ENCODE data around the gene AGPS. TPM values are rescaled to one million over a fixed set of nuclear protein-coding genes. Genes with fewer than 3 reads are reported as not detected.

The AGPS gene
- total and polyA plus RNA-seq, 2 donors (not counting 1 experiment from before 2014, with no cell fraction given), result 2.2 to 25.5 TPM

- no peak for TF ChIP-seq EZH2 (IDR thresholded peaks at IDR 0.05; ENCODE audit: borderline replicate concordance, insufficient read depth, low read depth, low read length, poor library complexity, severe bottlenecking)
- TF ChIP-seq CTCF (IDR thresholded peaks at IDR 0.05), result no peak
- Mint-ChIP-seq H3K27me3 (no peaks in the 10 kb centered on the region), H3K9me3 (ENCODE audit: insufficient read depth) (no peaks in the 10 kb centered on the region), H3K4me3 (no peak overlapping the region), H3K4me1 (no peaks in the 10 kb centered on the region), H3K27ac (no peak overlapping the region)
- Histone ChIP-seq H3K27ac (ENCODE audit: low read length in 2 of 2) (no peak overlapping the region), H4K20me1 (ENCODE audit: control insufficient read depth, insufficient read depth, low read length, poor library complexity, severe bottlenecking) (no peaks in the 10 kb centered on the region), H3K9ac (ENCODE audit: low read length) (no peak overlapping the region), H3K79me2 (ENCODE audit: control insufficient read depth, insufficient read depth, low read length) (no peaks in the 10 kb centered on the region), H3K4me2 (replicated peaks; ENCODE audit: low read depth, low read length, poor library complexity, severe bottlenecking) (no peak overlapping the region), H3K36me3 (replicated peaks in 1 of 2; ENCODE audit: control extremely low read depth in 1 of 2, control insufficient read depth in 1 of 2, extremely low read depth in 1 of 2, insufficient read depth in 2 of 2, low read length in 1 of 2) (no peaks in the 10 kb centered on the region), H3K4me1 (ENCODE audit: control insufficient read depth in 2 of 2, insufficient read depth in 2 of 2, low read length in 2 of 2) (no peaks in the 10 kb centered on the region), H3K27me3 (replicated peaks in 1 of 4; ENCODE audit: control extremely low read depth in 1 of 4, control insufficient read depth in 3 of 4, insufficient read depth in 4 of 4, low read length in 3 of 4) (no peaks in the 10 kb centered on the region), H3K9me3 (ENCODE audit: control extremely low read depth in 1 of 3, control insufficient read depth in 2 of 3, insufficient read depth in 1 of 3, low read length in 2 of 3) (no peaks in the 10 kb centered on the region), H3K4me3 (ENCODE audit: control extremely low read depth in 1 of 5, extremely low read depth in 1 of 5, insufficient read depth in 1 of 5, low read depth in 2 of 5, low read length in 4 of 5) (no peak overlapping the region), H2AFZ (ENCODE audit: insufficient read depth, low read depth, low read length, poor library complexity, severe bottlenecking) (no peak overlapping the region)
- intact Hi-C loops (cut with micrococcal nuclease), result no loop called here
- no peak for ATAC-seq (ENCODE audit: low read depth)
- ChIA-PET POLR2A (no interaction called here), CTCF (no interaction called here)
- DNase-seq, result no peak
- WGBS (ENCODE audit: insufficient coverage), result no CpG with 5 or more reads among the region's 2 CpGs
Observed at GRCh38 chr2:177559638-177560037, 167.1 kb downstream of the AGPS start.

- no peaks in the 10 kb centered on the region for H3K27me3 ChIP-seq (replicated peaks in 1 of 4; ENCODE audit: control extremely low read depth in 1 of 4, control insufficient read depth in 3 of 4, insufficient read depth in 4 of 4, low read length in 3 of 4)
- no peaks in the 10 kb centered on the region for H3K79me2 ChIP-seq (ENCODE audit: control insufficient read depth, insufficient read depth, low read length)
- ATAC-seq (ENCODE audit: low read depth) (no peak), DNase-seq (no peak)
- H3K27ac ChIP-seq (ENCODE audit: low read length in 2 of 2), result no peak overlapping the region
- no peak overlapping the region for H2AFZ ChIP-seq (ENCODE audit: insufficient read depth, low read depth, low read length, poor library complexity, severe bottlenecking)
- no peak overlapping the region for H3K4me3 ChIP-seq (ENCODE audit: control extremely low read depth in 1 of 5, extremely low read depth in 1 of 5, insufficient read depth in 1 of 5, low read depth in 2 of 5, low read length in 4 of 5)
- intact Hi-C loops (cut with micrococcal nuclease), result no loop called here
- Mint-ChIP-seq H3K4me1 (no peaks in the 10 kb centered on the region), H3K4me3 (no peak overlapping the region), H3K27me3 (no peaks in the 10 kb centered on the region), H3K9me3 (ENCODE audit: insufficient read depth) (no peaks in the 10 kb centered on the region), H3K27ac (no peak overlapping the region)
- H3K4me2 ChIP-seq (replicated peaks; ENCODE audit: low read depth, low read length, poor library complexity, severe bottlenecking), result no peak overlapping the region
- H3K9ac ChIP-seq (ENCODE audit: low read length), result no peak overlapping the region
- TF ChIP-seq EZH2 (IDR thresholded peaks at IDR 0.05; ENCODE audit: borderline replicate concordance, insufficient read depth, low read depth, low read length, poor library complexity, severe bottlenecking) (no peak), CTCF (IDR thresholded peaks at IDR 0.05) (no peak)
- H3K36me3 ChIP-seq (replicated peaks in 1 of 2; ENCODE audit: control extremely low read depth in 1 of 2, control insufficient read depth in 1 of 2, extremely low read depth in 1 of 2, insufficient read depth in 2 of 2, low read length in 1 of 2), result no peaks in the 10 kb centered on the region
- WGBS (ENCODE audit: insufficient coverage), result 30% methylated on average over 1 of the region's 1 CpG
- no peaks in the 10 kb centered on the region for H3K9me3 ChIP-seq (ENCODE audit: control extremely low read depth in 1 of 3, control insufficient read depth in 2 of 3, insufficient read depth in 1 of 3, low read length in 2 of 3)
- ChIA-PET CTCF (interaction anchor here (1.2 kb wide), 1 partner anchor 36 kb away, joined by 4 read pairs; no protein-coding TSS in a partner anchor), POLR2A (no interaction called here)
- no peaks in the 10 kb centered on the region for H4K20me1 ChIP-seq (ENCODE audit: control insufficient read depth, insufficient read depth, low read length, poor library complexity, severe bottlenecking)
- no peaks in the 10 kb centered on the region for H3K4me1 ChIP-seq (ENCODE audit: control insufficient read depth in 2 of 2, insufficient read depth in 2 of 2, low read length in 2 of 2)
Observed at GRCh38 chr2:177568390-177568789, 175.8 kb downstream of the AGPS start.

Data from B cell (primary cell).